ENCODE data around the gene PRDM16.

The PRDM16 gene

DNA sequence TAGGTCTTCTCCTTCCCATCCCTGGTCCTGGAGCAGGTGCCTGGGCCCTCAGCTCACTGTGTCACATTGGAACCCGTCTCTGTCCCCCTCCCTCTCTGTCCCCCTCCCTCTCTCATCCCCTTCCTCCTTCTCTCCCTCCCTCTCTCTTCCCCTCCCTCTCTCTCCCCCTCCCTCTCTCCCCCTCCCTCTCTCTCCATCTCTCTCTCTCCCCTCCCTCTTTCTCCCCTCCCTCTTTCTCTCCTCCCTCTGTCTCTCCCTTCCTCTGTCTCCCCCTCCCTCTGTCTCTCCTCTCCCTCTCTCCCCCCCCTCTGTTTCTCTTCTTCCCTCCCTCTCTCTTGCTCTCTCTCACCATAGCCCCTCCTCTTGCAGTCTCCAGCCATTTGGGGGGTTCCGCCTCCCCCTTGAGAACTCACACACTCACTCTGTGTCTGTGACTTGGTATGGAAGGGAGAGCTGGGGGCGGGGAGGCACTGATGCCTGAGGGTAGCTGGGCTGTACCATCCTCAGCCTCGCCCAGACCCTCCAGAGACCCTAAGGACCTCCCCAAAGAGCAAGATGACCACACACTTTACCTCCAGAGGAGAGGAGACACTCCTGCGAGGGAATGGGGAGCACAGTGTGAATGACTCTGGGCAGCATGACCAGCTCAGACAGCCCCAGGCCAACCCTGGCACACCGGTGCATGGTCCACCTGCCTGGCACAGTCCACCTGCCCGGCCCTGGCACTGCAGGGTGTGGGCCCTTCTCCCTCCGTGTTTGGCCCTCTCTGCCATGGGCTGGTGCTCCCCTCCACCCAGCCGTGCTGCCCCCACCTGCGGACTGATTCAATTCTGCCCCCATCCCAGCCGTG lies 282.7 kb downstream of the PRDM16 start:
- no peak overlapping the region for H3K27ac ChIP-seq
- TF ChIP-seq ZFX (IDR thresholded peaks at IDR 0.05) (no peak), CTCF (conservative IDR thresholded peaks at IDR 0.05) (no peak)

DNA sequence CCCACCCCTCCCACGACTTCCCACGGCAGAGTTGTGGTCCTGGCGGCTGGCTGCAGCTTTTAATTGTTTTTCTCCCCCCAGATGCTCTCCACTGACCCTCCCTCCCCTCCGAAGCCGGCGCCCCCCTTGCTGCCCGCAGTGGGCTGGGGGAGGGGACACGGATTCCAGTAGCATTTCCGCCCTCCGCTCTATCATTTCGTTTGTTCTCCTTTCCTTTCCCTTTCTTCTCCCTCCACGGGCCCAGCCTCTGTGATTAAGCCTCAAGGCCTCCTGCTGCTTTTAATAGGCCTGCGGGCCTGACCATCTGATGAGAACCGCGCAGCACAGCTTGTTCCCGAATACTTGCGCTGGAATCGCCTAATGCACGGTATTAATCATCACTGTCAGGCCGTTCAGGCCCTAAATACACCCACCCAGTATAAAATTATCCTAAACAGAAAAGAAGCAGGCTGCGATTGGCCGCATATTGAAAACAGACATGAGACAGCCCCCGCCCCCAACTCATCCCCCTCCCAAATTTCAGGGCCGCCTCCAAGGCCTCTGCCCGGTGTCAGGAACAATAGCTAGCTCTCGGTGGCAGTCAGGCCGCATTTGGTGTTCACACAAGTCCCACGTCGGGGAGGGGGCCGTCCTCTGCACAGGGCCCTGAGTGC lies 283.4 kb downstream of the PRDM16 start:
- H3K27ac ChIP-seq, result no peak overlapping the region
- TF ChIP-seq CTCF (conservative IDR thresholded peaks at IDR 0.05), result no peak
- TF ChIP-seq ZFX (IDR thresholded peaks at IDR 0.05), result no peak

DNA sequence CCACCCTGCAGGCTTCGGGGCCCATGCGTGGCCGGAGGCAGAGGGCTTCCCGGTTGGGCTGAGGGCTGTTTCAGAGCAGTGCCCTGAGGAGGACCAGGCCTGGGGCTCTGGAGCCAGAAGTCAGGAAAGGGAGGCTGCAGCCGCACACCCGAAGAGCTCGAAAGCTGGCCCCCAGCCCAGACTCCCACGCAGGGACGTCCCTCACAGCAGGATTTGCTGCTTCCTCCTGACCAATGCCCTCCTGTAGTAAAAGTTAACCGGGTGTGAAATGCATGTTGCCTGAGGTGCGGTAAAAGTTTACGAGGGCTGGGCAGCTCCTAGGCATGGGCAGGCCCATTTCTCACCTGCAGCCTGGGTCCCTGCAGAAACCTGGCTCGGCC lies 283.9 kb downstream of the PRDM16 start:
- TF ChIP-seq ZFX (IDR thresholded peaks at IDR 0.05) (no peak), CTCF (conservative IDR thresholded peaks at IDR 0.05) (no peak)
- no peak overlapping the region for H3K27ac ChIP-seq

DNA sequence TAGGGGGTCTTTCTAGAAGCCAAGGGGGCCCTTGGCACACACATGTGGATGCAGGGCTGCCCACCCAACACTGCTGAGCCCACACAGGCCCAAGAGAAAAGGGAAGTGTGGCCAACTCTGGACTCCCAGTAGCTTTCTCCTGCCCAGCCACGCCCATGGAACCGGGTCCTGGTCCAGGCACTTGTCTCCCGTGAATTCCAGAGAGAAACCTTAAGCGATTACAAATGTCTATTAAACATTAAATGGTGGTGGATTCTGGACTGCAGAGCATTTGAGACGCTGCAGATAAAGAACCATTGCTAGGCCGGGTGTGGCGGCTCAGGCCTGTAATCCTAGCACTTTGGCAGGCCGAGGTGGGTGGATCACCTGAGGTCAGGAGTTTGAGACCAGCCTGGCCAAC lies 284.9 kb downstream of the PRDM16 start:
- TF ChIP-seq CTCF (conservative IDR thresholded peaks at IDR 0.05) (no peak), ZFX (IDR thresholded peaks at IDR 0.05) (no peak)
- H3K27ac ChIP-seq, result no peak overlapping the region

DNA sequence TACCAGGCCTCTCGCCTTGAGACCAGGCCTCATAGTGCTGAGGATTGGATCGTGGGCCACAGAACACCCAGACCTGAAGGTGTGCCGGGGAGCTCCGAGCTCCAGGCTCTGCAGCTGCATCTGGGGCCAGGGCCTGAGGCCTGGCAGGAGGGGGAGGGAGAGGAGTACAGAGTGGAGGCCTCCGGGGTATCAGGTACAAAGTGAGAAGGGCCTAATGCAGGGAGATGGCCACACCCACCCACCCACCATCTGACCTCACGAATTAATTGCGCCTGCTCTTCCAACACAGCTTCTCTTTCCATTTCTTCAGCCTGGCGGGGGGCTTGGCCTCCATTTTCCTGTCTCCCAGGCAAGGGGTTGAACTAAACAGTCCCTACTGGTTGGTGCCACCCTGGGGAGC lies 286.1 kb downstream of the PRDM16 start:
- TF ChIP-seq ZFX (IDR thresholded peaks at IDR 0.05) (no peak), CTCF (conservative IDR thresholded peaks at IDR 0.05) (no peak)
- H3K27ac ChIP-seq, result no peak overlapping the region

DNA sequence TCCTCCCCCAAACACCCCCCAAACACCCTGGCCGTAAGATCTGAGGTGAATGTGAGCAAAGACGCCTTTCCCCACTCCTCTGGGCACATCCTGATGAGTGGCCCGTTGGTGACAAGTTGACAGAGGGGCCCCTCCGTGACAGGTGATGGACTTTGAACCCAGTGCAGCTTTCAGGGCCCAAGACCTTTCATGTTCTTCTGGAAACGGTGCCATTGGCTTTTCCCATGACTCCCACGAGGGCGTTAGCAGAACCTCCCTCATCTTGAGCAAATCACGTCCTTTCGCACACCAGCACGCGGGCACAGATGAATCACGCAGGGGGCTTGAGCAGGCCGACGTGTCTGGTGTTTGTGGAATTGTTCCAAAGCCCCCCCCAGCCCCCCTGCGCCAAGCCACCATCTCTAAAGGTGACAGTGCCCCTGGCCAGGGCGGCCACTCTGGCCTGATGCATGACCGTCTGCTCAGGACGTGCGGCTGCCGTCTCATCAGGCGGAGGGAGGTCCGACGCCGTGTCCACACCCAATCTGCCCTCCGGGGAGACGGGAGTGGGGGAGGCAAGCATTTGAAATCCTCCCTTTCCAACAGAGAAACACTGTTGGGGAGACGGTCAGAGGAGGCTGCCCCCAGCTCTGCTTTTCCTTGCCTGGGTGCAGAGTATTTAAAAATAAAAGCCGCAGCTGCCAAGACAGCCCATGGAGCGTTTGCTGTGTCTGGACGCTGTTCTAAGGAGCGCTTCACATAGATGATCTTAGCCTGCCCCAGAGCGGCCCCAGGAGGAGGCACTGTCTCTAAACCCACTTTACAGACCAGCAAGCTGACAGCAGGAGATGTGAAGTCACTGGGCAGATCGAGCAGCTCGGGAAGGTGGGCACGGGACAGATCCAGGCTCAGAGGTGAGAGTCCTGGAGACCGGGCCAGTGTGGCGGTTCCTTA lies 287.2 kb downstream of the PRDM16 start:
- TF ChIP-seq ZFX (IDR thresholded peaks at IDR 0.05) (no peak), CTCF (conservative IDR thresholded peaks at IDR 0.05) (no peak)
- no peak overlapping the region for H3K27ac ChIP-seq

Measured in C4-2B (cell line).